Stomach smooth muscle (tissue), 2 donors: Measurements from ENCODE around the gene SHB.

Experiments used
- H3K27ac ChIP-seq: one replicate; pipeline ENCODE4 v1.7.0; 2013; ENCODE audit warnings: mild to moderate bottlenecking, low read length, inconsistent platforms
- H3K27me3 ChIP-seq, 2 donors: one replicate each; pipeline ENCODE4 v1.7.0; 2013; ENCODE audit warnings: low read length in 2 of 2; ENCODE audit not compliant: insufficient read depth in 2 of 2, control insufficient read depth in 1 of 2
- H3K36me3 ChIP-seq, 2 donors: one replicate each; pipeline ENCODE4 v1.7.0; 2013; ENCODE audit warnings: low read length in 2 of 2; ENCODE audit not compliant: control insufficient read depth in 2 of 2, insufficient read depth in 2 of 2
- H3K4me1 ChIP-seq: one replicate; pipeline ENCODE4 v1.7.0; 2013; ENCODE audit warnings: low read length; ENCODE audit not compliant: control insufficient read depth, insufficient read depth
- H3K4me3 ChIP-seq, 2 donors: one replicate each; pipeline ENCODE4 v1.7.0; 2013; ENCODE audit warnings: low read length in 2 of 2
- H3K9ac ChIP-seq, 2 donors: one replicate each; pipeline ENCODE4 v1.7.0; 2013; ENCODE audit warnings: low read length in 2 of 2, mild to moderate bottlenecking in 1 of 2
- H3K9me3 ChIP-seq, 2 donors: one replicate each; pipeline ENCODE4 v1.7.0; 2013; ENCODE audit warnings: low read length in 2 of 2; ENCODE audit not compliant: control insufficient read depth in 2 of 2
- donor health status: healthy.
- donor health status: Pancreatic carcinoma.

Gene SHB

GRCh38 chr9:38010918-38011704 is 57.9 kb downstream of the SHB start:
- Histone ChIP-seq H3K27me3 (no peaks in the 10 kb centered on the region), H3K27ac (no peak overlapping the region), H3K4me1 (peaks cover 18% of the 10 kb centered on the region), H3K36me3 (peaks cover 0 to 9% of the 10 kb centered on the region in 2 donors), H3K4me3 (no peak overlapping the region), H3K9me3 (no peaks in the 10 kb centered on the region), H3K9ac (no peak overlapping the region)

- peaks cover 0 to 8% of the 10 kb centered on the region in 2 donors for H3K36me3 ChIP-seq
- no peak overlapping the region for H3K27ac ChIP-seq
- H3K4me3 ChIP-seq: no peak overlapping the region
- no peaks in the 10 kb centered on the region for H3K9me3 ChIP-seq
- H3K27me3 ChIP-seq: no peaks in the 10 kb centered on the region
- H3K4me1 ChIP-seq: peaks cover 12% of the 10 kb centered on the region
- no peak overlapping the region for H3K9ac ChIP-seq
Observed at GRCh38 chr9:38009990-38010389, 59.0 kb downstream of the SHB start.

GRCh38 chr9:38009035-38009501 is 60.0 kb downstream of the SHB start:
- Histone ChIP-seq H3K4me3 (no peak overlapping the region), H3K27me3 (no peaks in the 10 kb centered on the region), H3K4me1 (peaks cover 12% of the 10 kb centered on the region), H3K9ac (no peak overlapping the region), H3K27ac (no peak overlapping the region), H3K9me3 (no peaks in the 10 kb centered on the region), H3K36me3 (peaks cover 0 to under 1% of the 10 kb centered on the region in 2 donors)

- Histone ChIP-seq H3K4me3 (no peak overlapping the region), H3K36me3 (no peaks in the 10 kb centered on the region), H3K4me1 (peaks cover 12% of the 10 kb centered on the region), H3K9ac (no peak overlapping the region), H3K9me3 (no peaks in the 10 kb centered on the region), H3K27ac (no peak overlapping the region), H3K27me3 (no peaks in the 10 kb centered on the region)
Observed at GRCh38 chr9:38008168-38009034, 60.6 kb downstream of the SHB start.

GRCh38 chr9:38007016-38007415 is 62.0 kb downstream of the SHB start:
- H3K36me3 ChIP-seq: no peaks in the 10 kb centered on the region
- H3K9ac ChIP-seq: no peak overlapping the region
- peaks cover 12% of the 10 kb centered on the region for H3K4me1 ChIP-seq
- H3K9me3 ChIP-seq: no peaks in the 10 kb centered on the region
- no peaks in the 10 kb centered on the region for H3K27me3 ChIP-seq
- no peak overlapping the region for H3K4me3 ChIP-seq
- no peak overlapping the region for H3K27ac ChIP-seq

GRCh38 chr9:38006163-38006562 is 62.9 kb downstream of the SHB start:
- Histone ChIP-seq H3K4me1 (peaks cover 12% of the 10 kb centered on the region), H3K27me3 (no peaks in the 10 kb centered on the region), H3K4me3 (no peak overlapping the region), H3K9ac (no peak overlapping the region), H3K9me3 (no peaks in the 10 kb centered on the region), H3K36me3 (peaks cover 0 to 2% of the 10 kb centered on the region in 2 donors), H3K27ac (no peak overlapping the region)

GRCh38 chr9:38004809-38005560 is 64.0 kb downstream of the SHB start:
- peaks cover 12% of the 10 kb centered on the region for H3K4me1 ChIP-seq
- H3K27me3 ChIP-seq: no peaks in the 10 kb centered on the region
- peaks cover 0 to 2% of the 10 kb centered on the region in 2 donors for H3K36me3 ChIP-seq
- H3K27ac ChIP-seq: no peak overlapping the region
- H3K9ac ChIP-seq: no peak overlapping the region
- no peaks in the 10 kb centered on the region for H3K9me3 ChIP-seq
- H3K4me3 ChIP-seq: no peak overlapping the region

GRCh38 chr9:38003946-38004808 is 64.8 kb downstream of the SHB start:
- Histone ChIP-seq H3K4me3 (no peak overlapping the region), H3K27me3 (no peaks in the 10 kb centered on the region), H3K27ac (no peak overlapping the region), H3K4me1 (peaks cover 10% of the 10 kb centered on the region), H3K9me3 (no peaks in the 10 kb centered on the region), H3K36me3 (peaks cover 0 to 2% of the 10 kb centered on the region in 2 donors), H3K9ac (no peak overlapping the region)

- Histone ChIP-seq H3K9ac (no peak overlapping the region), H3K36me3 (peaks cover 0 to 2% of the 10 kb centered on the region in 2 donors), H3K9me3 (no peaks in the 10 kb centered on the region), H3K4me1 (peaks cover 12% of the 10 kb centered on the region), H3K4me3 (no peak overlapping the region), H3K27me3 (no peaks in the 10 kb centered on the region), H3K27ac (no peak overlapping the region)
Observed at GRCh38 chr9:38003230-38003629, 65.8 kb downstream of the SHB start.

- no peak overlapping the region for H3K9ac ChIP-seq
- H3K36me3 ChIP-seq: peaks cover 0 to 2% of the 10 kb centered on the region in 2 donors
- no peak overlapping the region for H3K4me3 ChIP-seq
- no peak overlapping the region for H3K27ac ChIP-seq
- H3K27me3 ChIP-seq: no peaks in the 10 kb centered on the region
- H3K4me1 ChIP-seq: peaks cover 20% of the 10 kb centered on the region
- H3K9me3 ChIP-seq: no peaks in the 10 kb centered on the region
Observed at GRCh38 chr9:38001430-38001829, 67.6 kb downstream of the SHB start.
